Osteocyte (in vitro differentiated cells): ENCODE measurements around the gene NPS. TPM values are rescaled to one million over a fixed set of nuclear protein-coding genes. Genes with fewer than 3 reads are reported as not detected.

Experiments used
- DNase-seq: peaks from one replicate; pipeline ENCODE4 v3.0.0; 2021; ENCODE audit warnings: mixed read lengths; ENCODE audit not compliant: unreplicated experiment; ENCODE audit errors: extremely low spot score
- H3K27ac Mint-ChIP-seq: one replicate; pipeline ENCODE4 v1.8.0; 2021; ENCODE audit warnings: mild to moderate bottlenecking, mixed read lengths; ENCODE audit not compliant: unreplicated experiment
- H3K27me3 Mint-ChIP-seq: one replicate; pipeline ENCODE4 v1.8.0; 2021; ENCODE audit warnings: mixed read lengths; ENCODE audit not compliant: unreplicated experiment
- H3K36me3 Mint-ChIP-seq: one replicate; pipeline ENCODE4 v1.8.0; 2021; ENCODE audit warnings: mixed read lengths; ENCODE audit not compliant: unreplicated experiment
- H3K4me1 Mint-ChIP-seq: one replicate; pipeline ENCODE4 v1.8.0; 2021; ENCODE audit warnings: mixed read lengths; ENCODE audit not compliant: unreplicated experiment
- H3K4me3 Mint-ChIP-seq: one replicate; pipeline ENCODE4 v1.8.0; 2021; ENCODE audit warnings: mild to moderate bottlenecking, moderate library complexity, mixed read lengths; ENCODE audit not compliant: unreplicated experiment
- H3K9me3 Mint-ChIP-seq: one replicate; pipeline ENCODE4 v1.8.0; 2021; ENCODE audit warnings: mixed read lengths; ENCODE audit not compliant: unreplicated experiment
- total RNA-seq: library from RNA; stranded (reverse); gene quantifications from 2 replicates; pipeline ENCODE4 v1.2.1, GENCODE V29; 2021
- TF ChIP-seq, protein P1 (sequence below): fragments of 200-600 bp; sonication (generic); IDR thresholded peaks from 2 replicates; pipeline ENCODE4 v1.5.0; 2021; ENCODE audit warnings: antibody characterized with exemption, mild to moderate bottlenecking, moderate library complexity

The NPS gene
- total RNA-seq, 1 donor from 2014 or later: not detected

GRCh38 chr10:127524229-127524628 lies 24.9 kb upstream of the NPS start:
- H3K27ac Mint-ChIP-seq: no peak overlapping the region
- H3K4me1 Mint-ChIP-seq: peaks cover 12% of the 10 kb centered on the region
- no peak for DNase-seq
- TF ChIP-seq, protein P1, sequence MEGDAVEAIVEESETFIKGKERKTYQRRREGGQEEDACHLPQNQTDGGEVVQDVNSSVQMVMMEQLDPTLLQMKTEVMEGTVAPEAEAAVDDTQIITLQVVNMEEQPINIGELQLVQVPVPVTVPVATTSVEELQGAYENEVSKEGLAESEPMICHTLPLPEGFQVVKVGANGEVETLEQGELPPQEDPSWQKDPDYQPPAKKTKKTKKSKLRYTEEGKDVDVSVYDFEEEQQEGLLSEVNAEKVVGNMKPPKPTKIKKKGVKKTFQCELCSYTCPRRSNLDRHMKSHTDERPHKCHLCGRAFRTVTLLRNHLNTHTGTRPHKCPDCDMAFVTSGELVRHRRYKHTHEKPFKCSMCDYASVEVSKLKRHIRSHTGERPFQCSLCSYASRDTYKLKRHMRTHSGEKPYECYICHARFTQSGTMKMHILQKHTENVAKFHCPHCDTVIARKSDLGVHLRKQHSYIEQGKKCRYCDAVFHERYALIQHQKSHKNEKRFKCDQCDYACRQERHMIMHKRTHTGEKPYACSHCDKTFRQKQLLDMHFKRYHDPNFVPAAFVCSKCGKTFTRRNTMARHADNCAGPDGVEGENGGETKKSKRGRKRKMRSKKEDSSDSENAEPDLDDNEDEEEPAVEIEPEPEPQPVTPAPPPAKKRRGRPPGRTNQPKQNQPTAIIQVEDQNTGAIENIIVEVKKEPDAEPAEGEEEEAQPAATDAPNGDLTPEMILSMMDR: no peak
- no peaks in the 10 kb centered on the region for H3K27me3 Mint-ChIP-seq
- H3K36me3 Mint-ChIP-seq: no peaks in the 10 kb centered on the region
- H3K4me3 Mint-ChIP-seq: no peak overlapping the region
- H3K9me3 Mint-ChIP-seq: no peaks in the 10 kb centered on the region

DNA sequence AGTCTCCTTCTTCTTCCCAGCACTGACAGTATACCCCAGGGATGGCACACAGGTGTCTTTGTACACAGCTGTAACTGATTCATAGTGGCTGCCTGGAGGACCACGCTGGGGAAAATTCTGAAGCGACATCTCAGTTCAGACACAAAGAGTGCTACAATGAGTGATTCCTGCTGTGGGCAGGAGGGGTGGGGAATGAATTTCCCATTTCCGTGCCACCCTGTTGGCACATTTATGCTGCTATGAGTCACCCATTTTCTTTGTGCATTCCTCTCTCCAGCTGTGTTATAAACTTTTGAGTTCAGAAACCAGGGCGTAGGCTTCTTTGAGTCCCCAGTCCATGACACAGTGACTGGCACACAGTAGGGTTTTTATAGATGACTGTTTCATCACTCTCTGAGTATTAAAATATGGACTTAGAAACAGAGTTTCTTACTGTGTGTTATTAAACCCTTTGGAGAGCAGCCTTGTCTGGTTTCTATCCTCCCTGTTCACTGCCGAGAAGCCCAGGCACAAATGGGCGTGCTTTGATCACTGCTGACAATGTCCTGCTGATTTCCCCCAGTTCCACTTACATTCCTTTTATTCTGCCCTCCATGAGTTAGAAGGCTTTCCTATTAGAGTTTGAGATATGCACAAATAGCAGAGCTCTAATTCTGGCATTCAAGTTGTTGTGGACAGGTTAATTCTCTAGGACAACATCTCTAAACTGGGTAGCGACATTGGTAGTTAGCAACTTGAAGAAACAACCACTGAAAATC lies 24.0 kb upstream of the NPS start:
- peaks cover 12% of the 10 kb centered on the region for H3K4me1 Mint-ChIP-seq
- H3K27me3 Mint-ChIP-seq: no peaks in the 10 kb centered on the region
- H3K9me3 Mint-ChIP-seq: no peaks in the 10 kb centered on the region
- TF ChIP-seq, protein P1: no peak
- H3K27ac Mint-ChIP-seq: peak overlapping the region; percentile 27
- no peak overlapping the region for H3K4me3 Mint-ChIP-seq
- DNase-seq: no peak
- no peaks in the 10 kb centered on the region for H3K36me3 Mint-ChIP-seq

- no peaks in the 10 kb centered on the region for H3K36me3 Mint-ChIP-seq
- no peak for DNase-seq
- H3K27me3 Mint-ChIP-seq: no peaks in the 10 kb centered on the region
- TF ChIP-seq, protein P1: no peak
- no peaks in the 10 kb centered on the region for H3K9me3 Mint-ChIP-seq
- H3K27ac Mint-ChIP-seq: no peak overlapping the region
- H3K4me1 Mint-ChIP-seq: peaks cover 12% of the 10 kb centered on the region
- no peak overlapping the region for H3K4me3 Mint-ChIP-seq
Measured at GRCh38 chr10:127525686-127526085, 23.4 kb upstream of the NPS start.

- Mint-ChIP-seq H3K36me3 (no peaks in the 10 kb centered on the region), H3K27ac (no peak overlapping the region), H3K9me3 (no peaks in the 10 kb centered on the region), H3K4me3 (no peak overlapping the region), H3K4me1 (peaks cover 12% of the 10 kb centered on the region), H3K27me3 (no peaks in the 10 kb centered on the region)
- no peak for DNase-seq
- TF ChIP-seq, protein P1: no peak
Measured at GRCh38 chr10:127526161-127526560, 22.9 kb upstream of the NPS start.

- DNase-seq: no peak
- Mint-ChIP-seq H3K36me3 (no peaks in the 10 kb centered on the region), H3K27me3 (no peaks in the 10 kb centered on the region), H3K9me3 (no peaks in the 10 kb centered on the region), H3K27ac (no peak overlapping the region), H3K4me1 (peaks cover 12% of the 10 kb centered on the region), H3K4me3 (no peak overlapping the region)
- TF ChIP-seq, protein P1: no peak
Measured at GRCh38 chr10:127527320-127527719, 21.8 kb upstream of the NPS start.
